H1 (cell line): ENCODE data around the gene AFF1. TPM values are rescaled to one million over a fixed set of nuclear protein-coding genes. Genes with fewer than 3 reads are reported as not detected.

ENCODE experiments used
- CTCF ChIA-PET: fragments of 300-600 bp; sonication (Branson Sonifier 250); formaldehyde crosslinking; loops from one replicate; lab custom pipeline; 2021; ENCODE audit not compliant: partially characterized antibody; lab: Charles Lee
- POLR2A ChIA-PET: fragments of 300-600 bp; sonication (Branson Sonifier 250); formaldehyde crosslinking; loops from one replicate; lab custom pipeline; 2021; ENCODE audit warnings: inconsistent platforms; ENCODE audit not compliant: partially characterized antibody; lab: Charles Lee
- DNase-seq, 2 experiments: peaks; one replicate each; pipeline versions ENCODE4 v3.0.0 to v3.0.0-alpha.2; 2010 to 2022; ENCODE audit warnings: low spot score in 2 of 2, low read depth in 1 of 2, mixed read lengths in 1 of 2
- FAIRE-seq: peaks from 2 replicates; lab custom pipeline; 2011; peaks lifted over from hg19 to GRCh38; lab: Jason Lieb, UNC
- H2AFZ ChIP-seq: 2 replicates; pipeline ENCODE4 v1.8.1; 2012; ENCODE audit warnings: low read length, inconsistent platforms
- H2AK5ac ChIP-seq: 2 replicates; pipeline ENCODE4 v1.6.1; 2013; ENCODE audit warnings: low read depth, low read length
- H2BK120ac ChIP-seq: replicated peaks from 2 replicates; pipeline ENCODE3; 2013; ENCODE audit warnings: low read depth, low read length, inconsistent platforms
- H2BK12ac ChIP-seq: 2 replicates; pipeline ENCODE4 v1.6.1; 2013; ENCODE audit warnings: low read depth, low read length
- H2BK15ac ChIP-seq: 2 replicates; pipeline ENCODE4 v1.6.1; 2013; ENCODE audit warnings: low read length
- H2BK20ac ChIP-seq: 2 replicates; pipeline ENCODE4 v1.6.1; 2013; ENCODE audit warnings: low read length
- H2BK5ac ChIP-seq: 2 replicates; pipeline ENCODE4 v1.6.1; 2013; ENCODE audit warnings: low read depth, low read length
- H3K14ac ChIP-seq: 2 replicates; pipeline ENCODE4 v1.6.1; 2013; ENCODE audit warnings: inconsistent platforms; ENCODE audit not compliant: insufficient read length
- H3K18ac ChIP-seq: 2 replicates; pipeline ENCODE4 v1.6.1; 2013; ENCODE audit warnings: low read length; ENCODE audit errors: extremely low read depth
- H3K23ac ChIP-seq: 2 replicates; pipeline ENCODE4 v1.6.1; 2013; ENCODE audit warnings: inconsistent platforms; ENCODE audit not compliant: insufficient read length
- H3K23me2 ChIP-seq: 2 replicates; pipeline ENCODE4 v1.6.1; 2013; ENCODE audit warnings: low read depth, low read length
- H3K27ac ChIP-seq: 2 replicates; pipeline ENCODE4 v1.6.1; 2011; ENCODE audit warnings: low read depth, low read length, inconsistent platforms
- H3K27me3 ChIP-seq, 4 experiments: replicated peaks in 1 of 4; 1 replicate in 1 of 4; 2 replicates in 3 of 4; pipeline versions ENCODE4 v1.6.1 to v1.8.1; 2011 to 2013; ENCODE audit warnings: low read length in 3 of 4, mild to moderate bottlenecking in 3 of 4, inconsistent platforms in 2 of 4, mixed read lengths in 2 of 4, moderate library complexity in 1 of 4; ENCODE audit not compliant: control insufficient read depth in 3 of 4, insufficient read depth in 3 of 4; ENCODE audit errors: extremely low read depth in 1 of 4
- H3K36me3 ChIP-seq, 4 experiments: 2 replicates each; pipeline versions ENCODE4 v1.6.1 to v1.8.1; 2011 to 2013; ENCODE audit warnings: mild to moderate bottlenecking in 4 of 4, low read length in 3 of 4, moderate library complexity in 2 of 4, control low read depth in 1 of 4, inconsistent platforms in 1 of 4; ENCODE audit not compliant: insufficient read depth in 4 of 4, control insufficient read depth in 2 of 4
- H3K4ac ChIP-seq: replicated peaks from 2 replicates; pipeline ENCODE3; 2013; ENCODE audit warnings: low read length, low read depth, mixed read lengths, inconsistent platforms; ENCODE audit not compliant: insufficient read length
- H3K4me1 ChIP-seq, 4 experiments: replicated peaks in 1 of 4; 1 replicate in 1 of 4; 2 replicates in 3 of 4; pipeline versions ENCODE4 v1.6.1 to v1.8.1; 2011 to 2013; ENCODE audit warnings: low read length in 3 of 4, inconsistent platforms in 2 of 4, mixed read lengths in 1 of 4; ENCODE audit not compliant: insufficient read depth in 4 of 4, control insufficient read depth in 3 of 4
- H3K4me2 ChIP-seq, 2 experiments: 2 replicates each; pipeline versions ENCODE4 v1.6.1 to v1.8.1; 2011 to 2013; ENCODE audit warnings: low read depth in 2 of 2, low read length in 2 of 2, control low read depth in 1 of 2, inconsistent platforms in 1 of 2, mild to moderate bottlenecking in 1 of 2; ENCODE audit not compliant: insufficient read depth in 1 of 2
- H3K4me3 ChIP-seq, 4 experiments: fragments of 200-600, 300-600 bp in 1 of 4; sonication (generic), shearing (Covaris generic), sonication (Bioruptor Twin) in 1 of 4; 2 replicates each; pipeline versions ENCODE4 v1.5.1 to v1.8.1; 2011 to 2016; ENCODE audit warnings: low read length in 4 of 4, low read depth in 3 of 4, control low read depth in 2 of 4, inconsistent platforms in 2 of 4, mild to moderate bottlenecking in 2 of 4, mixed read lengths in 1 of 4, moderate library complexity in 1 of 4; ENCODE audit not compliant: insufficient read depth in 2 of 4; ENCODE audit errors: extremely low read depth in 1 of 4
- H3K56ac ChIP-seq: replicated peaks from 2 replicates; pipeline ENCODE3; 2013; ENCODE audit warnings: low read depth, mild to moderate bottlenecking, mixed read lengths, low read length, inconsistent platforms; ENCODE audit not compliant: insufficient read length
- H3K79me1 ChIP-seq: 2 replicates; pipeline ENCODE4 v1.6.1; 2013; ENCODE audit warnings: low read depth, low read length, control low read depth
- H3K79me2 ChIP-seq, 2 experiments: 2 replicates each; pipeline versions ENCODE4 v1.6.1 to v1.8.1; 2012 to 2013; ENCODE audit warnings: low read length in 2 of 2, mild to moderate bottlenecking in 2 of 2, inconsistent platforms in 1 of 2; ENCODE audit not compliant: insufficient read depth in 2 of 2, control insufficient read depth in 1 of 2
- H3K9ac ChIP-seq, 4 experiments: replicated peaks in 1 of 4; 1 replicate in 1 of 4; 2 replicates in 3 of 4; pipeline versions ENCODE4 v1.6.1 to v1.8.1; 2011 to 2013; ENCODE audit warnings: low read depth in 3 of 4, low read length in 3 of 4, control low read depth in 2 of 4, mild to moderate bottlenecking in 2 of 4, moderate library complexity in 2 of 4, inconsistent platforms in 1 of 4; ENCODE audit errors: extremely low read depth in 1 of 4
- H3K9me3 ChIP-seq, 2 experiments: 2 replicates each; pipeline versions ENCODE4 v1.6.1 to v1.8.1; 2012 to 2013; ENCODE audit warnings: mild to moderate bottlenecking in 2 of 2, moderate library complexity in 2 of 2, control low read depth in 1 of 2, inconsistent platforms in 1 of 2, low read depth in 1 of 2, low read length in 1 of 2, mixed read lengths in 1 of 2; ENCODE audit not compliant: insufficient read depth in 2 of 2
- H4K20me1 ChIP-seq, 2 experiments: replicated peaks in 1 of 2; 2 replicates each; pipeline versions ENCODE3 to v1.8.1; 2011 to 2013; ENCODE audit warnings: inconsistent platforms in 2 of 2, low read length in 2 of 2, mild to moderate bottlenecking in 1 of 2; ENCODE audit not compliant: insufficient read depth in 2 of 2, control insufficient read depth in 1 of 2
- H4K5ac ChIP-seq: 2 replicates; pipeline ENCODE4 v1.6.1; 2013; ENCODE audit warnings: low read length, low read depth, mixed read lengths, inconsistent platforms; ENCODE audit not compliant: insufficient read length
- H4K8ac ChIP-seq: 2 replicates; pipeline ENCODE4 v1.8.0; 2013; ENCODE audit warnings: mild to moderate bottlenecking, moderate library complexity, low read length, inconsistent platforms; ENCODE audit not compliant: insufficient read depth; ENCODE audit errors: extremely low read depth
- H4K91ac ChIP-seq: replicated peaks from 2 replicates; pipeline ENCODE3; 2013; ENCODE audit warnings: low read length, mixed read lengths, inconsistent platforms; ENCODE audit not compliant: insufficient read length
- CBX5 ChIP-seq: fragments of 300-800, 300-1000 bp; sonication (generic); IDR thresholded peaks from 2 replicates; pipeline ENCODE4 v1.7.1; 2016; ENCODE audit warnings: antibody characterized with exemption, low read length, low read depth
- CHD1 ChIP-seq: IDR thresholded peaks from 2 replicates; pipeline ENCODE4 v1.6.1; 2012; ENCODE audit warnings: low read depth, low read length, improper control_type of control experiment
- CHD2 ChIP-seq: IDR thresholded peaks from 2 replicates; pipeline ENCODE4 v1.6.1; 2012; ENCODE audit warnings: low read length, improper control_type of control experiment
- CREB1 ChIP-seq: IDR thresholded peaks from 2 replicates; pipeline ENCODE4 v1.6.1; 2012; ENCODE audit warnings: inconsistent platforms
- CTBP2 ChIP-seq: IDR thresholded peaks from 2 replicates; pipeline ENCODE4 v1.7.0; 2011; ENCODE audit warnings: borderline replicate concordance, mild to moderate bottlenecking, moderate library complexity, mixed read lengths, low read length; ENCODE audit not compliant: insufficient read depth, insufficient read length
- EGR1 ChIP-seq: IDR thresholded peaks from 2 replicates; pipeline ENCODE4 v1.6.1; 2011; ENCODE audit warnings: low read depth, low read length, borderline replicate concordance
- GTF2F1 ChIP-seq: IDR thresholded peaks from 2 replicates; pipeline ENCODE4 v1.6.1; 2012; ENCODE audit warnings: low read depth, low read length, improper control_type of control experiment, borderline replicate concordance
- HDAC2 ChIP-seq, 2 experiments: fragments of 300-600 bp in 1 of 2; sonication (generic) in 1 of 2; IDR thresholded peaks; 2 replicates each; pipeline ENCODE4 v1.6.1; 2011 to 2012; ENCODE audit warnings: low read depth in 2 of 2, low read length in 2 of 2, mild to moderate bottlenecking in 2 of 2, moderate library complexity in 2 of 2, borderline replicate concordance in 1 of 2, inconsistent platforms in 1 of 2
- JUND ChIP-seq: IDR thresholded peaks from 2 replicates; pipeline ENCODE4 v1.6.1; 2011; ENCODE audit warnings: mild to moderate bottlenecking, improper control_type of control experiment, low read length
- KDM4A ChIP-seq: IDR thresholded peaks from one replicate; pipeline ENCODE4 v1.7.1; 2012; ENCODE audit warnings: low read depth, mild to moderate bottlenecking, moderate library complexity, low read length, inconsistent platforms; ENCODE audit not compliant: severe bottlenecking
- POLR2A ChIP-seq, 2 experiments: IDR thresholded peaks; 1 replicate in 1 of 2; 2 replicates in 1 of 2; pipeline ENCODE4 v1.6.1; 2011; ENCODE audit warnings: low read depth in 2 of 2, low read length in 2 of 2, mild to moderate bottlenecking in 2 of 2; ENCODE audit errors: control extremely low read depth in 1 of 2
- RFX5 ChIP-seq: IDR thresholded peaks from 2 replicates; pipeline ENCODE4 v1.6.1; 2011; ENCODE audit warnings: low read depth, low read length, improper control_type of control experiment, borderline replicate concordance
- SIN3A ChIP-seq, 2 experiments: IDR thresholded peaks in 1 of 2; conservative IDR thresholded peaks in 1 of 2; 2 replicates each; pipeline ENCODE4 v1.6.1; 2011 to 2012; ENCODE audit warnings: low read length in 2 of 2, improper control_type of control experiment in 1 of 2, low read depth in 1 of 2, mild to moderate bottlenecking in 1 of 2
- SIX5 ChIP-seq: IDR thresholded peaks from 2 replicates; pipeline ENCODE4 v1.6.1; 2011; ENCODE audit warnings: mild to moderate bottlenecking, low read depth, low read length
- WGBS, 2 experiments: shearing (Covaris generic) in 1 of 2; methylation state at CpG; one replicate each; pipeline versions ENCODE4 v1.1.6 to v1.1.7; 2013 to 2015; ENCODE audit warnings: low lambda C conversion rate in 2 of 2, mixed read lengths in 2 of 2, inconsistent platforms in 1 of 2, low coverage in 1 of 2, missing lambda C conversion rate in 1 of 2; ENCODE audit not compliant: insufficient replicate concordance in 2 of 2, insufficient coverage in 1 of 2, insufficient read length in 1 of 2; ENCODE audit errors: extremely low coverage in 1 of 2, missing lambda C conversion rate in 1 of 2; 5-methylcytosine and 5-hydroxymethylcytosine counted together
- polyA plus RNA-seq, 7 experiments: library from polyadenylated mRNA; depleted of rRNA in 3 of 7; stranded (reverse) in 5 of 7; unstranded in 2 of 7; fragments of >200 nt in 5 of 7; fragments of 200-250 nt in 2 of 7; gene quantifications; 1 replicate in 5 of 7; 2 replicates in 1 of 7; 4 replicates in 1 of 7; pipeline versions ENCODE4 v1.2.1 to v1.2.3, GENCODE V29; 2011 to 2013; ENCODE audit warnings: missing spikeins in 2 of 7, mixed read lengths in 2 of 7
- total RNA-seq: library from RNA; stranded (reverse); fragmentation: NEBNext Ultra II Directional; extraction: Animal tissue kit (Norgen Biotek cat#: 25700); gene quantifications from 2 replicates; pipeline ENCODE4 v1.2.1, GENCODE V29; 2021

Gene AFF1
- total and polyA plus RNA-seq, 2 of the 8 experiments (the other 6 are each of a cell fraction or from before 2014, with no cell fraction given) = 14.8 to 85.5 TPM

- CTCF ChIA-PET = no interaction called here
- no peaks in the 10 kb centered on the region for H3K9me3 ChIP-seq
- H2BK12ac ChIP-seq = no peak overlapping the region
- H2BK20ac ChIP-seq = no peak overlapping the region
- no peak overlapping the region for H2BK120ac ChIP-seq
- no peak overlapping the region for H4K8ac ChIP-seq
- no peaks in the 10 kb centered on the region for H3K79me2 ChIP-seq
- POLR2A ChIA-PET = no interaction called here
- no peak overlapping the region for H2BK5ac ChIP-seq
- H3K27ac ChIP-seq = no peak overlapping the region
- no peak overlapping the region for H2AK5ac ChIP-seq
- no peak overlapping the region for H3K14ac ChIP-seq
- DNase-seq (no peak), FAIRE-seq (no peak)
- no peaks in the 10 kb centered on the region for H3K23me2 ChIP-seq
- no peak overlapping the region for H3K4me3 ChIP-seq
- no peak overlapping the region for H4K91ac ChIP-seq
- H2BK15ac ChIP-seq = no peak overlapping the region
- H3K18ac ChIP-seq = no peak overlapping the region
- H3K4ac ChIP-seq = no peak overlapping the region
- H4K5ac ChIP-seq = no peak overlapping the region
- no peak overlapping the region for H3K56ac ChIP-seq
- H2AFZ ChIP-seq = no peak overlapping the region
- 91% methylated on average over 2 of the region's 2 CpGs; no CpG with 5 or more reads in 1 of the 2 experiments for whole genome bisulfite sequencing, 2 experiments
- H3K23ac ChIP-seq = no peak overlapping the region
- H3K4me1 ChIP-seq = peaks cover 0 to 3% (median 1%) of the 10 kb centered on the region in 4 experiments; a peak in 2 of 7 replicates
- H3K79me1 ChIP-seq = no peaks in the 10 kb centered on the region
- H3K4me2 ChIP-seq = no peak overlapping the region
- H3K9ac ChIP-seq = no peak overlapping the region
- peaks cover 0 to 10% (median 3%) of the 10 kb centered on the region in 4 experiments; a peak in 5 of 8 replicates for H3K36me3 ChIP-seq
- H4K20me1 ChIP-seq = no peaks in the 10 kb centered on the region
- H3K27me3 ChIP-seq = no peaks in the 10 kb centered on the region
- TF ChIP-seq POLR2A (IDR thresholded peaks at IDR 0.05; ENCODE audit: control extremely low read depth in 1 of 2, low read depth in 2 of 2, low read length in 2 of 2) = no peak
- TF ChIP-seq SIN3A (conservative IDR thresholded peaks at IDR 0.05 in 1 of 2, IDR thresholded peaks at IDR 0.05 in 1 of 2; ENCODE audit: low read depth in 1 of 2, low read length in 2 of 2) = no peak
- TF ChIP-seq CBX5 = no peak
- TF ChIP-seq JUND = no peak
- TF ChIP-seq CHD1 = no peak
- TF ChIP-seq SIX5 = no peak
- no peak for TF ChIP-seq KDM4A
- TF ChIP-seq RFX5 = no peak
- no peak for TF ChIP-seq EGR1
- no peak for TF ChIP-seq CTBP2
- TF ChIP-seq CREB1 = no peak
- TF ChIP-seq HDAC2 (IDR thresholded peaks at IDR 0.05; ENCODE audit: borderline replicate concordance in 1 of 2, low read depth in 2 of 2, low read length in 2 of 2) = no peak
- TF ChIP-seq CHD2 = no peak
- no peak for TF ChIP-seq GTF2F1
Observed at GRCh38 chr4:87144356-87144755, 209.5 kb downstream of the AFF1 start.
